ENCODE data around the gene CABS1.

The CABS1 gene

DNA sequence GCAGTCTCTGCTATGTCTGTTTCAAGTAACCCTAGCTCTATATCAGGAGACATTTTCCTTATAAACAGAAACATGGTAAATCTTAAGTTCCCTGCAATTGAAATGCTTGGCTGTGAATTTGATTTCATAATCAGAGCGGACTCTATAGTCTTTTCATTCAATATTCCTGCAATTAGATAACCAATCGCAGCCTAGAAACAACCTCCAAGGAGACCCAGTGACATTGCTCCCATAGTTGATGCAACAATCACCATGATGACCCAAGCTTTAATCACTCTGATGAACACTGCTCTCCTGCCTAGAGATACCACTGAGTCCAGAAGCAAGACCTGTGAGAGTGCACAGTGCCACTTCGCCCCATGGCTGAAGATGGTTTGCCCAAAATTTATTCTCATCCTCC is at the start of gene CABS1:
TSS of gene CABS1 (plus strand) at position 301 of the 400 bp plus-strand sequence. CDS start at position 360, 59 bp downstream.
- H3K27ac ChIP-seq (ENCODE audit: low read depth in 2 of 2, low read length in 2 of 2), result no peak within 1 kb of the TSS
- H3K36me3 ChIP-seq (ENCODE audit: control insufficient read depth in 2 of 2, insufficient read depth in 2 of 2, low read length in 2 of 2), result no peaks in the 10 kb centered on the region
- H3K27me3 ChIP-seq (ENCODE audit: control insufficient read depth in 2 of 2, insufficient read depth in 2 of 2, low read length in 2 of 2), result no peaks in the 10 kb centered on the region
- H3K4me3 ChIP-seq (ENCODE audit: low read length in 2 of 2), result no peak within 1 kb of the TSS
- no peaks in the 10 kb centered on the region for H3K4me1 ChIP-seq (ENCODE audit: control insufficient read depth in 2 of 2, insufficient read depth in 2 of 2, low read length in 2 of 2)
- H3K9ac ChIP-seq (ENCODE audit: low read depth in 1 of 2, low read length in 2 of 2), result no peak within 1 kb of the TSS
- H3K9me3 ChIP-seq (ENCODE audit: control insufficient read depth in 2 of 2, low read length in 2 of 2), result no peaks in the 10 kb centered on the region

- Histone ChIP-seq H3K4me3 (ENCODE audit: low read length in 2 of 2) (no peak overlapping the region), H3K36me3 (ENCODE audit: control insufficient read depth in 2 of 2, insufficient read depth in 2 of 2, low read length in 2 of 2) (no peaks in the 10 kb centered on the region), H3K27ac (ENCODE audit: low read depth in 2 of 2, low read length in 2 of 2) (no peak overlapping the region), H3K9me3 (ENCODE audit: control insufficient read depth in 2 of 2, low read length in 2 of 2) (no peaks in the 10 kb centered on the region), H3K4me1 (ENCODE audit: control insufficient read depth in 2 of 2, insufficient read depth in 2 of 2, low read length in 2 of 2) (no peaks in the 10 kb centered on the region), H3K27me3 (ENCODE audit: control insufficient read depth in 2 of 2, insufficient read depth in 2 of 2, low read length in 2 of 2) (no peaks in the 10 kb centered on the region), H3K9ac (ENCODE audit: low read depth in 1 of 2, low read length in 2 of 2) (no peak overlapping the region)
Measured at GRCh38 chr4:70288651-70289050, 46.1 kb upstream of the CABS1 start.

- Histone ChIP-seq H3K27me3 (ENCODE audit: control insufficient read depth in 2 of 2, insufficient read depth in 2 of 2, low read length in 2 of 2) (no peaks in the 10 kb centered on the region), H3K4me1 (ENCODE audit: control insufficient read depth in 2 of 2, insufficient read depth in 2 of 2, low read length in 2 of 2) (no peaks in the 10 kb centered on the region), H3K36me3 (ENCODE audit: control insufficient read depth in 2 of 2, insufficient read depth in 2 of 2, low read length in 2 of 2) (no peaks in the 10 kb centered on the region), H3K27ac (ENCODE audit: low read depth in 2 of 2, low read length in 2 of 2) (no peak overlapping the region), H3K9me3 (ENCODE audit: control insufficient read depth in 2 of 2, low read length in 2 of 2) (no peaks in the 10 kb centered on the region), H3K9ac (ENCODE audit: low read depth in 1 of 2, low read length in 2 of 2) (no peak overlapping the region), H3K4me3 (ENCODE audit: low read length in 2 of 2) (no peak overlapping the region)
Measured at GRCh38 chr4:70291341-70291740, 43.4 kb upstream of the CABS1 start.

DNA sequence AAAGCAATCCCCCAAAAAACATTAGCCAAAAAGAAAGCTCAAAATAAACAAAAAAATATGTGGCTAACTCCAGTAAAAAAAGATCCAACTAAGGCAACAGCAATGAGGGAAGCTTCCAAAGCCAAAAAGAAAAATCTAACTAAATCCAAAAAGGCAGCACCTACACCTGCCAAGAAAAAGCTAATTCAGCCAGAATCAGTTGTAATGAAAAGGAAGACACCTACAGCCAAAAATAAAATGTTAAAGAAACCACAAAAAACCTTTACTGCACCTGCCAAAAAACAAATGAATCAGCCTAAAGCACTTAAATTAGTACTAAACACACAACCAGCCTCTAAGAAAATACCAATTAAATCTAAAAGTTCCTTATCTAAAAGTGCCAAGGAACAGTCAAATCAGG is 37.2 kb upstream of the CABS1 start:
- Histone ChIP-seq H3K9ac (ENCODE audit: low read depth in 1 of 2, low read length in 2 of 2) (no peak overlapping the region), H3K4me3 (ENCODE audit: low read length in 2 of 2) (no peak overlapping the region), H3K27me3 (ENCODE audit: control insufficient read depth in 2 of 2, insufficient read depth in 2 of 2, low read length in 2 of 2) (no peaks in the 10 kb centered on the region), H3K4me1 (ENCODE audit: control insufficient read depth in 2 of 2, insufficient read depth in 2 of 2, low read length in 2 of 2) (no peaks in the 10 kb centered on the region), H3K27ac (ENCODE audit: low read depth in 2 of 2, low read length in 2 of 2) (no peak overlapping the region), H3K9me3 (ENCODE audit: control insufficient read depth in 2 of 2, low read length in 2 of 2) (no peaks in the 10 kb centered on the region), H3K36me3 (ENCODE audit: control insufficient read depth in 2 of 2, insufficient read depth in 2 of 2, low read length in 2 of 2) (no peaks in the 10 kb centered on the region)

DNA sequence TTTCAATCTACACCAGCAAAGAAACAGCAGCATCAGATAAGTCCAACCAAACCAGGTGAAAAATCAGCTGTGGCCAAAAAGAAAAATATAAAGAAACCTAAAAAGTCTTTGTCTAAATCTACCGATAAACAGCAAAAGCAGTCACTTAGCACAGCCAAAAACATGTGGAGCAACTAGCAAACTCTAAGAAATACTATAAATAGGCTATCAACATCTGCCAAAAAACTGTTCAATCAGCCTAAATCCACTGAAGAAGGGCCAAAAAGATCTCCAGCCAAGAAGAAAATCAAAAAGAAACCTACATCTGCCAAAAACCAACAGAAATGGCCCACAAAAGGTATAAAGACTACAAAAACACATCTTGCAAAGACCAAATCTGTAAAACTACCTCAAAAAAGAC is 36.7 kb upstream of the CABS1 start:
- no peak overlapping the region for H3K27ac ChIP-seq (ENCODE audit: low read depth in 2 of 2, low read length in 2 of 2)
- H3K27me3 ChIP-seq (ENCODE audit: control insufficient read depth in 2 of 2, insufficient read depth in 2 of 2, low read length in 2 of 2), result no peaks in the 10 kb centered on the region
- H3K36me3 ChIP-seq (ENCODE audit: control insufficient read depth in 2 of 2, insufficient read depth in 2 of 2, low read length in 2 of 2), result no peaks in the 10 kb centered on the region
- H3K9ac ChIP-seq (ENCODE audit: low read depth in 1 of 2, low read length in 2 of 2), result no peak overlapping the region
- no peaks in the 10 kb centered on the region for H3K4me1 ChIP-seq (ENCODE audit: control insufficient read depth in 2 of 2, insufficient read depth in 2 of 2, low read length in 2 of 2)
- H3K4me3 ChIP-seq (ENCODE audit: low read length in 2 of 2), result no peak overlapping the region
- no peaks in the 10 kb centered on the region for H3K9me3 ChIP-seq (ENCODE audit: control insufficient read depth in 2 of 2, low read length in 2 of 2)

DNA sequence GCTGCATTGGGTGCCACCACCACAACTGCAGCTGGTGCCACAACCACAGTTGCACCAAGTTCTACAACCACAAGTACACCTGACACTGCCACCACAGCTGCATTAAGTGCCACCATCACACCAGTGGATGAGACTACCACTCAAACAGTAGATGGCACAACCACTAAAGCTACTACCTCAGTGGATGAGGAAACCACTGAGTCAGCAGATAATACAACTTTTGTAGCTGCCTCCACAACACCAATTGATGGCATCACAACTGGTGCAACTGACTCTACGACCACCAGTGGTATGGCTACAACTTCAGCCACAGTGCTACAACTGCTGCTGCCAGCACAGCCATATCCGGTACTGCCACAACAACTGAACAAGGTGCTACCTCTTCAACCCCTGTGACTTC is 35.1 kb upstream of the CABS1 start:
- Histone ChIP-seq H3K9me3 (ENCODE audit: control insufficient read depth in 2 of 2, low read length in 2 of 2) (no peaks in the 10 kb centered on the region), H3K36me3 (ENCODE audit: control insufficient read depth in 2 of 2, insufficient read depth in 2 of 2, low read length in 2 of 2) (no peaks in the 10 kb centered on the region), H3K9ac (ENCODE audit: low read depth in 1 of 2, low read length in 2 of 2) (no peak overlapping the region), H3K27me3 (ENCODE audit: control insufficient read depth in 2 of 2, insufficient read depth in 2 of 2, low read length in 2 of 2) (no peaks in the 10 kb centered on the region), H3K4me3 (ENCODE audit: low read length in 2 of 2) (no peak overlapping the region), H3K27ac (ENCODE audit: low read depth in 2 of 2, low read length in 2 of 2) (no peak overlapping the region), H3K4me1 (ENCODE audit: control insufficient read depth in 2 of 2, insufficient read depth in 2 of 2, low read length in 2 of 2) (no peaks in the 10 kb centered on the region)

DNA sequence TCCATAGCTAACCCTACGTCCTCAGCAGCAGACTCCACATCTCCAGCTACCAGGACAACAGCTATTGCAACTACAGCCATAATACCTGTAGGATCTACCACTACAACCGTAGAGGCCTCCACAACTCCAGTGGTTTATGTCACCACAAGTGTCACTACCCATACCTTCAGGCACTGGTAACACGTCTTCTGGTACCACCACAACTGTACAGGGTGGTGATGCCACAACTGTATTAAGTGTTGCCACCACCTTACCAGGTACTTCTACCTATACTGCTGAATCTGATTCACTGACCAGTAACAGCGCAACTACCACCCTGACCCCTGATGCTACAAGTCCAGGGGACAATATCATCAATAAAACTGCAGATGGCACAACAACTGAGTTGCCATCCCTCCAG is 34.6 kb upstream of the CABS1 start:
- no peaks in the 10 kb centered on the region for H3K36me3 ChIP-seq (ENCODE audit: control insufficient read depth in 2 of 2, insufficient read depth in 2 of 2, low read length in 2 of 2)

DNA sequence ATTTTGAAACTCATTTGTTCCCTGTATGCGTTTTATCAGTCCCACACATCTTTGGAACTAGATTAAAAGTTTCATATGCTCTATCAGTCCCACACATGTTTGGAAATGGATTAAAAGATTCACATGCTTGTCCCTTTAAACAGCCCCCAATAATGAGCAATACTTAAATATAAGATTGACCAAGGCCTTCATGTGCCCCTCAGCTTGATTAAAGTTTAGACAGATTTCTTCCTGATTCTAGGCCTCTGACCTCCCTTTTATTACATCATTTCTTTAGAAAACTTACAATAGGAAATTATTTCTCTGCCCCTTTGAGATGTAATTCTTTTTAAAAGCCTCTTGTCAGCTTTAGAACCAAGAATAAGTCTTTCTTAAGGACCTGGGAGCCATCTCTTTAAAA is 31.7 kb upstream of the CABS1 start:
- H3K27ac ChIP-seq (ENCODE audit: low read depth in 2 of 2, low read length in 2 of 2), result no peak overlapping the region
- H3K36me3 ChIP-seq (ENCODE audit: control insufficient read depth in 2 of 2, insufficient read depth in 2 of 2, low read length in 2 of 2), result no peaks in the 10 kb centered on the region
- no peaks in the 10 kb centered on the region for H3K4me1 ChIP-seq (ENCODE audit: control insufficient read depth in 2 of 2, insufficient read depth in 2 of 2, low read length in 2 of 2)
- H3K9ac ChIP-seq (ENCODE audit: low read depth in 1 of 2, low read length in 2 of 2), result no peak overlapping the region
- no peaks in the 10 kb centered on the region for H3K9me3 ChIP-seq (ENCODE audit: control insufficient read depth in 2 of 2, low read length in 2 of 2)
- no peak overlapping the region for H3K4me3 ChIP-seq (ENCODE audit: low read length in 2 of 2)
- H3K27me3 ChIP-seq (ENCODE audit: control insufficient read depth in 2 of 2, insufficient read depth in 2 of 2, low read length in 2 of 2), result no peaks in the 10 kb centered on the region

More for the DNA sequence above, 34.6 kb upstream of the CABS1 start:
- no peak overlapping the region for H3K9ac ChIP-seq (ENCODE audit: low read depth in 1 of 2, low read length in 2 of 2)
- H3K27ac ChIP-seq (ENCODE audit: low read depth in 2 of 2, low read length in 2 of 2), result no peak overlapping the region
- no peaks in the 10 kb centered on the region for H3K4me1 ChIP-seq (ENCODE audit: control insufficient read depth in 2 of 2, insufficient read depth in 2 of 2, low read length in 2 of 2)
- no peaks in the 10 kb centered on the region for H3K9me3 ChIP-seq (ENCODE audit: control insufficient read depth in 2 of 2, low read length in 2 of 2)
- no peak overlapping the region for H3K4me3 ChIP-seq (ENCODE audit: low read length in 2 of 2)
- no peaks in the 10 kb centered on the region for H3K27me3 ChIP-seq (ENCODE audit: control insufficient read depth in 2 of 2, insufficient read depth in 2 of 2, low read length in 2 of 2)

- no peak overlapping the region for H3K27ac ChIP-seq (ENCODE audit: low read depth in 2 of 2, low read length in 2 of 2)
- no peaks in the 10 kb centered on the region for H3K9me3 ChIP-seq (ENCODE audit: control insufficient read depth in 2 of 2, low read length in 2 of 2)
- no peak overlapping the region for H3K9ac ChIP-seq (ENCODE audit: low read depth in 1 of 2, low read length in 2 of 2)
- no peaks in the 10 kb centered on the region for H3K36me3 ChIP-seq (ENCODE audit: control insufficient read depth in 2 of 2, insufficient read depth in 2 of 2, low read length in 2 of 2)
- H3K4me1 ChIP-seq (ENCODE audit: control insufficient read depth in 2 of 2, insufficient read depth in 2 of 2, low read length in 2 of 2), result no peaks in the 10 kb centered on the region
- H3K27me3 ChIP-seq (ENCODE audit: control insufficient read depth in 2 of 2, insufficient read depth in 2 of 2, low read length in 2 of 2), result no peaks in the 10 kb centered on the region
- no peak overlapping the region for H3K4me3 ChIP-seq (ENCODE audit: low read length in 2 of 2)
Measured at GRCh38 chr4:70305601-70306000, 29.2 kb upstream of the CABS1 start.

DNA sequence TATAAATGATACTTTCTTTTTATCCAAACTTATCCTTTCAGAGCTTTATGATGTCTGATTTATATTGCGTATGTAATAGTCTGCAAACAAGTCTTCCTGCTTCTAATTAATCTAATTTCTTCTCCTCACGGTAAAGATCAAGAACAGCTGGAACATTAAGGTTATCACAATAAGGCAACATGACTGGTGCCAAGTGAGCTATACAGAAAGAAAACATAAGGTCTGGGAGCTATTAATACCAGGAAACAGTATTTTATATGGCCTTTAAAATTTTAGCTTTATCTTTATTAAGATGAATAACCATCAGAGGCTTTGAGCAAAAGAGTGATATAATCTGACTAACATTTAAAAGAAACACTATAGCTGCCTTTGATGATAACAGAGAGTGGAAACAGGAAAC is 28.7 kb upstream of the CABS1 start:
- Histone ChIP-seq H3K9ac (ENCODE audit: low read depth in 1 of 2, low read length in 2 of 2) (no peak overlapping the region), H3K9me3 (ENCODE audit: control insufficient read depth in 2 of 2, low read length in 2 of 2) (no peaks in the 10 kb centered on the region)

DNA sequence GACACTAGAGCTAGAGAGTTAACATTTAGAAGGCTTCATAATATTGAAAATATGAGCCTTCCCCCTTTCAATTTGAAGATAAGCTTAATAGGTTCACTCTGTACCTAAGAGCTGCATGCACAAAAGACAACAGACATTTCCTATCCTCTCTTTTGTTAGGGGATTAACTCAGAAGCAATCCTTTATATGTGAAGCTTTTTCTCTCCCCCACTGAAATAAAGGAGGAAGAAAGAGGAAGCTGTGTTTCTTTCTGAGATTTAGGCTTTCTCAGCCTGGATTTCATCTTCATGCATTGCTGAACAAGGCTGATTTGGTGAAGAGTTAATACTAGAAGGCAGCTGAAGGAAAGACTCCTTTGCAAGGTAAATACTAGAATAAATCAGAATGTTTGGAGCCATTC is 21.0 kb upstream of the CABS1 start:
- Histone ChIP-seq H3K9ac (ENCODE audit: low read depth in 1 of 2, low read length in 2 of 2) (no peak overlapping the region), H3K4me1 (ENCODE audit: control insufficient read depth in 2 of 2, insufficient read depth in 2 of 2, low read length in 2 of 2) (no peaks in the 10 kb centered on the region), H3K27ac (ENCODE audit: low read depth in 2 of 2, low read length in 2 of 2) (no peak overlapping the region), H3K27me3 (ENCODE audit: control insufficient read depth in 2 of 2, insufficient read depth in 2 of 2, low read length in 2 of 2) (no peaks in the 10 kb centered on the region), H3K4me3 (ENCODE audit: low read length in 2 of 2) (no peak overlapping the region), H3K9me3 (ENCODE audit: control insufficient read depth in 2 of 2, low read length in 2 of 2) (no peaks in the 10 kb centered on the region), H3K36me3 (ENCODE audit: control insufficient read depth in 2 of 2, insufficient read depth in 2 of 2, low read length in 2 of 2) (no peaks in the 10 kb centered on the region)

More for the DNA sequence above, 28.7 kb upstream of the CABS1 start:
- no peaks in the 10 kb centered on the region for H3K36me3 ChIP-seq (ENCODE audit: control insufficient read depth in 2 of 2, insufficient read depth in 2 of 2, low read length in 2 of 2)
- no peak overlapping the region for H3K4me3 ChIP-seq (ENCODE audit: low read length in 2 of 2)
- H3K4me1 ChIP-seq (ENCODE audit: control insufficient read depth in 2 of 2, insufficient read depth in 2 of 2, low read length in 2 of 2), result no peaks in the 10 kb centered on the region
- H3K27ac ChIP-seq (ENCODE audit: low read depth in 2 of 2, low read length in 2 of 2), result no peak overlapping the region
- no peaks in the 10 kb centered on the region for H3K27me3 ChIP-seq (ENCODE audit: control insufficient read depth in 2 of 2, insufficient read depth in 2 of 2, low read length in 2 of 2)
